Hypothalamus (tissue), 51 donors: ENCODE measurements around the gene SLC6A6.
A peak's percentile ranks its signal among the peaks of the same experiment; 100 is the strongest.

Experiments
- DNase-seq, 51 donors: peaks; one replicate each; lab custom pipeline; 2025; lab: John Stamatoyannopoulos, UW

SLC6A6 gene

DNA sequence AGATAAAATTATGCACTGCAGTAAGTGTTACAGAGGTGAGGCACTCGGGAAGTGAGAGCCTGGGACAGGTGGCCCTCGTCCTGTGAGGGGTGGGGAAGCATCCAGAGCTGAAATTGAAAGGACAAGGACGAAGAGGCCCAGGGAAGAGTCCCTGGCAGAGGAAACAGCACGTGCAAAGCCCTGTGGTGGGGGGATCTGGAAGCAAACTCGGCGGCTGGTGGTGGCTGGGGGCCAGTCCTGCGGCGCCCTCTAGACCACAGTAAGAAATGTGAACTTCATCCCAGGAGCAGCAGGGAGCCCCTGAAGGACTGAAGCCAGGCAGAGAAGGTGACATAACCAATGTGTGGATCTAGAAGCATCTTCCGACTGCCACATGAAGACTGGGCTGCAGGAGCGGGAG, 94.9 kb downstream of the SLC6A6 start:
- DNase-seq = no peak

DNA sequence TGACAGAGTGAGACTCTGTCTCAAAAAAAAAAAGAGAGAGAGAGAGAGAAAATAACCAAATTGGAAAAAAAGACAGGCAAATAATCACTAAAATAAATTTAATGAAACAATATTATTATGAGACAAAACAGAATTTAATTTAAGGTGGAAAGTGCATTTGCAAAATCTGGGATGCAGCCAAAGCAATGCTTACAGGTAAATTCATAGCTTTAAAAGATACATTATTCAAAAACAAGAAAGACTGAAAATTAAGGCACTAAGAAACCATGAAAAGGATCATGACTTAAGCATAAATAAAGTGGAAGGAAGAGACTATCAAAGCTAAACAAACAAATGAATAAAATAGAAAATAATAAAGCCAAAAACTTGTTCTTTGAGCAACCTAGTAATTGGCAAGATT, 100.1 kb downstream of the SLC6A6 start:
- no peak for DNase-seq

DNA sequence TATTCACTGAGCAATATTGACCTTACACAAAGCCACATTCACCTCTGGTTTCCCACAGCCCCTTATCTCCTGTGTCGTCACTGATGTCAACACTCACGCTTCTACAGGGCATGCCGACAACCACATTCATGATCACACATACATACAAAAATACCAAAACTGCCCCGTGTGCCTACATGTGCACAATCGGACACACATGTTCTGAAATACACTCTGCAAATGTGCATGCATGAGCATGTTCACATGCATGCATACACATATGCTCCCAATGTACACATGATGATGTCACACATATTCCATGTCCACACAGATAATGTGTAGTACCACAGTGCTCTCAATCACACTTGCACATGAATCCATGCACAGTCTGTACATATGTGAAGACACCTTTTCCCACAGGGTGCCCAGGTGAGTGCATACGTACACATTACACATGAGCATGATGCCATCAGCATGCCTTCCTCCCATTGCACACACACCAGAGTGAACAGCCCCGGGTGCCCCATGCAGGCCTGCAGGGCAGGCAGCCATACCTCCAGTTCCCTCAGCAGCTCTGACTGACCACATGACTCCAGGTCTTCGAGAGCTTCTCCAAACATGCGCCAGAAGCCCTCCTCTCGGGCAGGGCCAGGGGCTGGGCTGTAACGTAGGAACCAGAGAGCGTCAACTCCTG, 100.8 kb downstream of the SLC6A6 start:
- DNase-seq = no peak

DNA sequence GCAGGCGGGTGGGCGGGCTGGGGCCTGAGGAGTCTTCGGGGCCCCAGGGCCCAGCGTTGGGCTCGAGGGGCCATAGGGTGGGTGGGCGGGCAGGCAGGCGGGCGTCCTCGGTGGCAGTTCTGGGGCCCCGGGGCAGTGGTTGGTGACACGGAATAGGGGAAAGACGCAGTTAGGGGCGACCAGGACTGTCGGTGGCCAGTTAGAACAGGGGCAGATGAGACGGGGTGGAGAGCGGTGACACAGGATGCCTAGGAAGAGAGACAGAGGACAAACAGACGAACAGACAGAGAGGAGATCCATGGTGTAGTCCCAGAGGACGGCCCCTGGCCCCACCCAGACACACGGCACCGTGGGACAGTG, 101.3 kb downstream of the SLC6A6 start:
- no peak for DNase-seq

DNA sequence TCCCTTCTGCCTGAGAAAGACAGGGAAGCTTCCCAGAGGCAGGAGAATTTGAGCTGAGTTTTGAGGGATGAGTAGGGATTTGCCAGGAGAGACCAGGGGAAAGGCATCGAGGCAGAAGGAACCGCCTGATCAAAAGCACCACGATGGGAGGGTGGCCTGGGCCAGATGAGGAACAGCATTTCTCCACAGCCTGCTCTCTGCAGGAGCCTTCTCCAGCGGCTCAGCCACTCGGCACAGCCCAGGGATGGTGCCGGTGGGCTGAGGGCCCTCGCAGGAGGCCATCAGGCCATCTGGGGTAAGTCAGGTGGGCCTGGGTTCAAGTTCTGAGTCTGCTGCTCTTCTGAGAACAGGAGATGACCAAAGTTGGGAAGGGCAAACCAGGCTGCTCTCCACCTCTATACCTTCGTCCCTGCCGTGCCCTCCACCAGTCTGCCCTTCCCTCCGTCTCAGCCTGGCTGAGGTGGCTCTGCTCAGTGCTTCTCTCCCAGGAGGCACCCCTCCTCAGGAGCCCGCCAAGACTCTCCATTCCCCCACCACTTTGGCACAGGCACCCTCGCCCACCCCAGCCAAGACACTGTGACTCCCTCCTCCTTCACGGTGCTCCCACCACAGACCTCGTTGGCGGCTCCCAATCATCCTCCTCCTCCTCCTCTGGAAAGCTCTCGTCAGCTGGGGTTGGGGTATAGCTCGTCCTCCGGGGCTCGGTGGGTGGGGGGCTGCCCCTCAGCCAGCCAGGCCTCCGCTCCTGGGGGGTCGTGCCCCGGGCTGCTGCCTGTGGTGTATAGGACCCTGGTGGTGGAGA, 102.8 kb downstream of the SLC6A6 start:
- no peak for DNase-seq

DNA sequence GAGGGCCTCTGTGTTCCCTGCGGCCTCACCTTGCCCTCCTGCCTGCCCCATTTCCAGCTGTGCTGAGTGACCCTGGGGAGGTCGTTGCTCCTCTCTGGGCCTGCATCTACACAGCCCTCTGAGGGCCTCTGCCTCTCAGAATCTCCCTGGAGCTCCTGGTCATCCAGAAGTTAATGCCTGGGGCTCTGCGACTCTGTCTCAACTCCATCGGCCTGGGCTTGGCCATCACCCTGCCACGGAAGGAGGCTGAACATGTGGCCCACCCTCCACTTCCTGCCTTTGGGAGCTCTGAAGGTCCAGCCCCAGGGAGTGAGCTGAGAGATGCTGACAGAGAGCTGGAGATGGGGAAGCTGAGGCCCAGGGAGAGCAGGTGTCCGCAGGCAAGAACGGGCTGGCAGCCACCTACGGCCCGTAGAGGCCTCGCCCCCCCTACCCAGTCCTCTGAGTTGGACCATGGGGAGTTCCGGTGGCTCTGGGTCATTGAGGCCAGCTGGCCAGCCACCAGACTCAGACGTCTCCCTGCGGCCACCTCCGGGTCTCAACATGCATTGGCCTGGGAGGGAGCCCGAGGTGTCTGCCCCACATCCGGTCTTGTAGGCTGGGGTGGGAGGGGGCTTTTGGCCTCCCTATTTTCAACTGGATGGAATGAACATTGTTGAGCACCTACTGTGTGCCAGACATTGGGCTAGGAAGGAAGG, 103.5 kb downstream of the SLC6A6 start:
- no peak for DNase-seq

DNA sequence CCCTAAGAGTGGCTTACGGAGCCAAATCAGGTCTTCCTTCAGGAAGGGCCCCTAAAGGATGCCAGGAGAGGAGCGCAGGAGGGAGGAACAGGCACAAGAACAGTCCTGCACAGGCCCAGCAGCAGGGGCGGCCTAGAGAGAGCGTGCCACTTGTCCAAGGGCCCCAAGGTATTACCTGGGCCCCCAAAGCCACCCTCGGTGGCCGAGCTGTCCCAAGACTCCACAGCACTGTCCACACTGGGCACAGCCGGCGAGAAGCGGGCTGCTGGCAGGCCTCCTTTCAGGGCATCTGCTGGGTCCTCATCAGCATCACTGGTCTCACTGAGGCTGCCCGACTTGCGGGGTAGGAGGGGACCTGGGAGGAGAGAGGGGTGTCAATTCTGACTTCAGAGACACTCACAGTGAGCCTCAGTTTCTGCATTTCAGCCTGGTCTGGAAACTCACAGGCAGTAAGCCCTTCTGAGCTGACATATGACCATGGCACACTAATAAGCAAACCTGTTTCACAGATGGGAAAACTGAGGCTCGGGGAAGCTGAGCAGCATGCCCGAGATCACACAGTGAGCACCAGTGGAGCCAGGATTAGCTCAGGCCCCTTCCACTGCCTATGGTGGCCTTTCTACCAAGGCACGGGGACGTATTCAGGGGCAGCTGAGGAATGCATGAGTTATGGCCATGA, 104.4 kb downstream of the SLC6A6 start:
- no peak for DNase-seq

DNA sequence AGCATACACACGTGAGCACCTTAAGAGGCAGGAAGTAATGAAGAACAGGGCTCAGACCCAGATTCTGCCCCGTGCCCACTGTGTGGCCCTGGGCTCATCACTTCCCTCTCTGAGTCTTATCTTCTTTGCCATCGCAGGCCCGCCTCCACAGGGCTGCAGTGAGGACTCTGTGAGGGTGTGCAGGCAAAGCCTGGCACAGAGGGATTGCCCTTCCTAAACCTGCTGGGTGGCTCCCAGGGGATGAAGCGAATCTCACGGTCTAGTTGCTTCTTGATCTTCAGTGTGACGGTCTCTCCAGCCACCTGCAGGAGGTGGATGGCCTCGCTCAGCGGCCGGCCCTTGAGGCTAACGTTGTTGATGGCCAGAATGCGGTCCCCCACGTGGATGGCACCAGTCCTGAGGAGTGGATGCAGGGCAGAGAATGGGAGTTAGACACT, 104.9 kb downstream of the SLC6A6 start:
- no peak for DNase-seq

DNA sequence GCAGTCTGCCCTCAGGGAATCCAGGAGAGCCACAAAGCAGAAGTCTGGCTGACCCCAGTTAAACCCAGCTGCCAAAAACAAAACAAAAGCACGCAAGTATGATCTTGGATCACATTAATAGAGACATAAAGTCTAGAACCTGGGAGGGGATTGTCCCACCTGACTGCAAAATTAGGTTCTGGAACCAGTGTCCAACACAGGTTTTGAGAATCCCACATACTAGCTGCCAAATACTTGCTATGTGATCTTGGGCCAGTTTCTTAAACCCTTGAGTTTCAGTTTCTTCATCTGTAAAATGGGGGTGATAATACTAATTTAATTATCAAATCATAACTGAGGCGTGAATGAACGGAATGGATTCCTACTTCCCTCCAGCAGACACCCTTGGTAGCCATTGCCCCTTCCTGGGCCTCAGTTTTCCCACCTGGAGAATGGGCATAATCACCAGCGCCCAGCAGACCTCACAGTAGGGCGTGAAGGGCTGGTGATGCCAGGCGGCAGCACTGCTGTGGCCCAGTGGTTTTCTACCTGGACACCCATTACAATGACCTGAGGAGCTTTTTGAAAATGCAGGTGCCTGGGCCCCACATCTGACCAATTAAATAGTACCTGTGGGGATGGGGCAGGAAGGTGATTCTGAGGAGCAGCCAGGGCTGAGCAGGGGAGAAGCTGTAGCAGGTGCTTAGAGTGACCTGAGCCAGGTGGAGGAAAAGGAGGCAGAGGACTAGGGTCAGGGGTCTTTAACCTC, 105.5 kb downstream of the SLC6A6 start:
- DNase-seq = no peak

DNA sequence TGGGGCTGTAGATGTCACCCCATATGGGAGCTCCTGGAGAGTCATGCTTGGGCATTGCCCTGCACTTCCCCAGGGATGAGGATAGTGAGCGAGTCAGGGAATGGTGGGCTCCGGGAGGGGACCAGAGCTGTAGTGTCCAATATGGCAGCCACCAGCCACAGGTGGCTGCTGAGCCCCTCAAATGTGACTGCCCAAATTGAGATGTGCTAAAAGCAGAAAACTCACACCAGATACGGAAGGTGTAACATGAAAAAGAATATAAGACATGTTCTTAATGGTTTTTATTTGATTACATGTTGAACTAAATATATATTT, 106.1 kb downstream of the SLC6A6 start:
- no peak for DNase-seq

DNA sequence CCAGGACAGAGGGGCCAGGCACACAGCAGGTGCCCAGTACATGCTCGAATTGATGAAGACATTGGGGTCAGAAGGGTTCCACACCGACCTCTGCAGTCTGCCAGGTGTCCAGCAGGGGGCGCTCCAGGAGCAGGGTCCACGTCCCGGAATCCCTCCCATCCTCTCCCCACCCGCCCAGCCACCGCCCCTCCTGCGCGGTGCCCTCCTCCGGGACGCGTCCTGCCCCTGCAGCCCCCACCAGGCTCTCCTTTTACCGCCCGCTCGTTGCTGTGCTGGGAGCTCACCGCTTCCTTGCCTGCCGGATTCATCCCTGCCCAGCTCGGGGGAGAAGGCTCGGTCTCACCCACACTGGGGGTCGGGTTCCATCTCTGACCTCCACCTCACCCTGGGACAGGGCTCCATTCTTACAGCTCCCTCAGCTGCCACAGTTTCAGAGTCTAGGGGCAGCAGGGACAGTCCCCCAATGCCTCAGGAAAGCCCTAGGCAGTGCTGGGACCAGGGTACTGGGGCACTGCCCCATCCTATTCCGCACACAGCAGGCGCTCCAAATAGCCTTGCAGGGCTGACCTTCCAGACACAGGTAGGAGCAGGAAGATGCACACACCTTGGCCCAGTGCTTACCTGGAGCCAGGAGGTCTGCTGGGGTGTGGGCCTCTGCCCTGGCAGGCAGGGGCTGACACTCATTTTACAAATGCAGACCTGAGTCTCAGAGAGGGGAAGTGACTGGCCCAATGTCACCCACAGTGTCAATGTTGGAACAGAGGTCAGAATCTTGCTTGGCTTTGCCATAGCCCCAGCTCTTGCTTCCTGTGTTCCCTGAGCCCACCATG, 106.8 kb downstream of the SLC6A6 start:
- peak in 42 of 51 donors; percentile 8 to 72 (median 32) for DNase-seq

DNA sequence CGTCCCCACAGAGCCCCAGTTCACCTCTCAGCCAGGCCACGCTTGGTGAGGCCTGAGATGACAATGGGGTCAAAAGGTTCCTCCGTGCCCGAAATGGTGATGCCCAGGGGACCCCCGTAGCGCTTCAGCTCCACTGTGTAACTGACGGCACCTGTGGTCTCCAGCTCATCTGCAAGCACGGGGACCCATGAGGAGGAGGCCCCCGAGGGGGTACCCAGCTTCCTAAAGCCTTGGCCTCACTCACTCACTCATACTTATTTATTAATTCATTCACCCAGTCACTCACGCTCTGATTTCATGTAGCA, 107.3 kb downstream of the SLC6A6 start:
- DNase-seq = no peak

DNA sequence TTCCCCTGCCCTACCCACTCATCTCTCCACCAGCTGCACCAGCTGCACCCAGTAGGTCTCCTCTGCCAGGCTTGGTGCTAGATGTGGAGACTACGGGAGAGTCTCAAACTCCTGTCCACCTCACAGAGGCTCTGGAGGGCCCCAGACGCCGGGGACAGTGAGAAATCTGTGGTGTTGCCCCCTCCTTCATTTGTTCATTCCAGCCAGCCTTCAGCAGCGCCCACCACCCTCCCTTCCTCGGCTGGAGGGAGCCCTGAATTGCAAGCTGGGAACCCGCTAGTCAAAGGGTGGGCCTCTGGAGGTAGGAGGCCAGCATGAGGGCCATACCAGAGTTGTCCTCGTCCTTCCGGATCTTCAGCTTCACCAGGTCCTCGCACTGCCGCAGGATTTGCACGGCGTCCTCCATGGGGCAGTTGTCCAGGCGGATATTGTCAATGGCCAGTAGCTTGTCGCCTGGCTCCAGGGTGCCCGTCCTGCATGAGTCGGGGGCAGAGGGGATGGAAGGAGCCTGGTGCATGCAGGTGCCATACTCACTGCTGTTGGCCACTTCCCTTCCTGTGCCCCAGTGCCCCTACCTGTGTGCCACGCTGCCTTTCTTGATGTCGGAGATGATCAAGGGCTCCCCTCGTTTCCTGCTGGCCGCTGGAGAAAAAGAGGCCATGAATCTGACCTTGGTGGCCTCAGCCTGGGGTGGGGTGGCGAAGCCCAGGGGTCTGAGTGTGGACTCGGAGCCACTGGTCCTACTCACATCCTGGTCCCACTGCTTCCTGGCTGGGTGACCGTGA, 108.6 kb downstream of the SLC6A6 start:
- DNase-seq = no peak

DNA sequence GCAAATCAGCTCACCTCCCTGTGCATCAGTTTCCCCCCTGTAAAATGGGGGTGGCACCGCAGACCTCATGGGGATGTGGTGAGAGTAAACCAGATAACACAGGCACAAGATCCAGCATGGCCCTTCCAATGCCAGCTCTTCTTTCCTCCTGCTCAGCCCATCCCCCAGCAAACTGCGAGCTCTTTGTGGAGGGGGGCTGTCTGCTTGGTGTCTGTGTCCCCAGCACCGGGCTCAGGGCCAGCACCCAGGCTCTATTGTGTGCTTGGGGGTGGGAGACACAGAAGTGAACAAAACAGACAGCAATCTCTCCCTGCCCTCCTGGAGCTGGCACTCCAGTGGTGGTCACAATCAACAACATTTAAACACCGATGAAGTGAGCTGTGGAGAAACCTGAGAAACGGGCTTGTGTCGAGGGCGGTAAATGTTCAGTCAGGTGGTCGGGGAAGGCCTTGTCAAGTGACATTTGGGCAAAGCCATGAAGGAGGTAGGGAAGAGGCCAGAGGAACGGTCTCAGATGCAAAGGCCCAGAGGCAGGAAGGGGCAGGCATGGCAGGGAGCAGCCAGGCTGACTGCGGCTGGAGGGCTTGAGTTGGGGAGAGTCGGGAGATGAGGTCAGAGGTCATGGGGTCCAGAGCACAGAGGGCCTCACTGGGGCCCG, 109.3 kb downstream of the SLC6A6 start:
- DNase-seq = no peak

DNA sequence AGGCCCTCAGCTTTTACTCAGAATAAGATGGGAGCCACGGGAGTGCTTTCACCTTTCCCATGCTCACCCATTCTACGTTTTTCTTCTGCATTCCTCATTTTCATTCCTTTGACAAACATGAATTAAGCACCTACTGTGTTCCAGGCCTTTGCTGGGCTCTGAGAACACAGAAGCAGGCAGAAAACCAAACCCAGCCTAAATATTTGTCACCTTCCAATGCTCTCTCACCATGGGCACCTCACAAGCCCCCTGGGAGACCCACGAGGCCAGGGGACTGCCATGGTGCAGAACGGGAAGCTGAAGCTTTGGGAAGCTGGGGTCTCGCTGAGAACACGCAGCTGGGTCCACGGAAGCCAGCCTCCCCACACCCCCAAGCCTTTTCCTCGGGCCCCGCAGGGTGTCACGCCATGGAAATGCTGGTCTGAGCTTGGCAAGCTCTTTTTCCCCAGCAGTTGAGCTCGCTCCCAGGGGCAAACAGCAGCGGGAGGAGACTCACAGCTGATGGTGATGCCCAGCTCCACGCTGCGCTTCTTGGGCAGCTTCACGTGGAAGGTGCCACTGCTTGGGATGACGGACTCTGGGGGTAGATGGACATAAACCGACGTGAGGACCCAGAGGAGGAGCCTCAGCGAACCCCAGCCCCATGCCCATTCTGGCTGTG, 110.0 kb downstream of the SLC6A6 start:
- no peak for DNase-seq

DNA sequence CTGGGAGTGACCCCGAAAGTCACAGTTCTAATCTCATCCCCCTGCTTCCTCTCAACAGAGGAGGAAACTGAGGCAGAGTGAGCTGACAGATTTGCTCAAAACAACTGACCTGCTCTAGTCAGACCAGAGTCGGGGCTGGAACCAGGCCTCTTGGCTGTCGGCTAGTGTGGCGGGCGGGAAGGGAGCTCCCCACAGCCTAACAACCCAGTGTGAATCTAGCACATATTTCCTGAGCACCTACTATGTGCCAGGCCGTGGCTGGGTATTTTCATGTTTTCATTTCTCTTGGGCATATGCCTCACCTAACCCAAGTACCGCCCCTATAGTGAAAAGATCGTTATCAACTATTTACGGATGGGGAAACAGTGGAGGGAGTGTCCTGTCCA, 110.5 kb downstream of the SLC6A6 start:
- DNase-seq = no peak

DNA sequence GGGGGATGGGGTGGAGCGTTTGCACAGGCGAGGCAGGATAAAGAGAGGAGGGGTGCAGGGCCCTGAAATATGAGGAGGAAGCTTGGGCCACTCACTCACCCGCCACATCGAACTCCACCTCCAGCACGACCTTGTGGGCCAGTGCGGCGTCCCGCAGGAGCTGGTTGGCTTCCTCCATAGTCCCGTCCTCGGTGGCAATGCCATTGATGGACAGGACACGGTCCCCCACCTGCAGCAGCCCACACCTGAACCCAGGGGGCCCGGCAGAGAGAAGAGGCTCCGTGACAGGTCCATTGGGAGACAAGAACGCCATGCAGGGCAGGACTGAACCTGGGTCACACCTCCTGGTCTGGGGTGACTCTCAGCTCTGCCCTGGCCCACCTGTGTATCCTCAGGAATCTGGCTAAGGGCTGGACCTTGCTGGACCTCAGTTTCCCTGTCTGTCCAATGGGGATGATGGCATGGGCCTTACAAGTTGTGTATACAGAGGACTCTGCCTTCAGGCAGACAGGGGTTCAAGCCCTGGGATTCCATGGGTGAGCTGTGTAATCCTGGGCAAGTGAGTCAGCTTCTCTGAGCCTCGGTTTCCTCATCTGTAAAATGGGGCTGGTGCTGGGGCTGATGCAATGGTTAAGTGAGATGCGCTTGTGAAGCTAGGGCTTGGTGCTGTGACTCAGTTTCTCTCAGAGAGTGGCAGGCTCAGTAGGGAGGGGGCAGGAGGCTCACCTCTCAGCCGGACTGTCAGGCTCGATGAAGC, 111.3 kb downstream of the SLC6A6 start:
- no peak for DNase-seq
